Measurements from ENCODE around the gene SVIL.

Gene SVIL

DNA sequence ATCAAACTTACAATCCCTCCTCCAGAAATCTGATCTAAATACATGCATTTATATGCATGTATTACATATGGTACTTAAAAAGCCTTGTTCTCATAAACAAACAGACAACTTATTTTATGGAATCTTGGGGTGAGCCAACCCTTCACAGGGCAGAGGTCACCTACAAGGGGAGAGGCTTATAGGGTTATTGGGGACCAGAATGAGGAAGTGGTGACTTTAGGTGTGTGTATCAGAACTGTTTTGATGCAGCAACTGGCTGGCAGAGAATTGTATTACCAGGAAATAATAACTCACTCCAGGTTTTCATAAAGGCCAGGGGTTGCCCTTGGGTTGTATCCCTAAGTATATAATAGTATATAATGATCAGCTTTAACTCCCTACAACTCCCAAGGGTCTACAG, 91.1 kb downstream of the SVIL start:
- TF ChIP-seq TEAD4 (IDR thresholded peaks at IDR 0.05) (no peak), TCF12 (IDR thresholded peaks at IDR 0.05; ENCODE audit: low read depth) (no peak), RAD21 (IDR thresholded peaks at IDR 0.05; ENCODE audit: low read depth) (no peak), NFIC (IDR thresholded peaks at IDR 0.05) (no peak), TAF1 (IDR thresholded peaks at IDR 0.05; ENCODE audit: low read depth) (no peak), ZBTB7A (IDR thresholded peaks at IDR 0.05; ENCODE audit: low read depth) (no peak), EGR1 (IDR thresholded peaks at IDR 0.05) (no peak), CREB1 (IDR thresholded peaks at IDR 0.05; ENCODE audit: low read depth) (no peak), YY1 (IDR thresholded peaks at IDR 0.05; ENCODE audit: low read depth) (no peak), CEBPB (IDR thresholded peaks at IDR 0.05) (no peak), FOXM1 (IDR thresholded peaks at IDR 0.05; ENCODE audit: borderline replicate concordance, low read depth) (no peak), EP300 (IDR thresholded peaks at IDR 0.05; ENCODE audit: borderline replicate concordance) (no peak)
- TF ChIP-seq, protein P1, sequence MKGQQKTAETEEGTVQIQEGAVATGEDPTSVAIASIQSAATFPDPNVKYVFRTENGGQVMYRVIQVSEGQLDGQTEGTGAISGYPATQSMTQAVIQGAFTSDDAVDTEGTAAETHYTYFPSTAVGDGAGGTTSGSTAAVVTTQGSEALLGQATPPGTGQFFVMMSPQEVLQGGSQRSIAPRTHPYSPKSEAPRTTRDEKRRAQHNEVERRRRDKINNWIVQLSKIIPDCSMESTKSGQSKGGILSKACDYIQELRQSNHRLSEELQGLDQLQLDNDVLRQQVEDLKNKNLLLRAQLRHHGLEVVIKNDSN (IDR thresholded peaks at IDR 0.05): no peak
- TF ChIP-seq, protein P2, sequence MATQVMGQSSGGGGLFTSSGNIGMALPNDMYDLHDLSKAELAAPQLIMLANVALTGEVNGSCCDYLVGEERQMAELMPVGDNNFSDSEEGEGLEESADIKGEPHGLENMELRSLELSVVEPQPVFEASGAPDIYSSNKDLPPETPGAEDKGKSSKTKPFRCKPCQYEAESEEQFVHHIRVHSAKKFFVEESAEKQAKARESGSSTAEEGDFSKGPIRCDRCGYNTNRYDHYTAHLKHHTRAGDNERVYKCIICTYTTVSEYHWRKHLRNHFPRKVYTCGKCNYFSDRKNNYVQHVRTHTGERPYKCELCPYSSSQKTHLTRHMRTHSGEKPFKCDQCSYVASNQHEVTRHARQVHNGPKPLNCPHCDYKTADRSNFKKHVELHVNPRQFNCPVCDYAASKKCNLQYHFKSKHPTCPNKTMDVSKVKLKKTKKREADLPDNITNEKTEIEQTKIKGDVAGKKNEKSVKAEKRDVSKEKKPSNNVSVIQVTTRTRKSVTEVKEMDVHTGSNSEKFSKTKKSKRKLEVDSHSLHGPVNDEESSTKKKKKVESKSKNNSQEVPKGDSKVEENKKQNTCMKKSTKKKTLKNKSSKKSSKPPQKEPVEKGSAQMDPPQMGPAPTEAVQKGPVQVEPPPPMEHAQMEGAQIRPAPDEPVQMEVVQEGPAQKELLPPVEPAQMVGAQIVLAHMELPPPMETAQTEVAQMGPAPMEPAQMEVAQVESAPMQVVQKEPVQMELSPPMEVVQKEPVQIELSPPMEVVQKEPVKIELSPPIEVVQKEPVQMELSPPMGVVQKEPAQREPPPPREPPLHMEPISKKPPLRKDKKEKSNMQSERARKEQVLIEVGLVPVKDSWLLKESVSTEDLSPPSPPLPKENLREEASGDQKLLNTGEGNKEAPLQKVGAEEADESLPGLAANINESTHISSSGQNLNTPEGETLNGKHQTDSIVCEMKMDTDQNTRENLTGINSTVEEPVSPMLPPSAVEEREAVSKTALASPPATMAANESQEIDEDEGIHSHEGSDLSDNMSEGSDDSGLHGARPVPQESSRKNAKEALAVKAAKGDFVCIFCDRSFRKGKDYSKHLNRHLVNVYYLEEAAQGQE (IDR thresholded peaks at IDR 0.05; ENCODE audit: low read depth): no peak

DNA sequence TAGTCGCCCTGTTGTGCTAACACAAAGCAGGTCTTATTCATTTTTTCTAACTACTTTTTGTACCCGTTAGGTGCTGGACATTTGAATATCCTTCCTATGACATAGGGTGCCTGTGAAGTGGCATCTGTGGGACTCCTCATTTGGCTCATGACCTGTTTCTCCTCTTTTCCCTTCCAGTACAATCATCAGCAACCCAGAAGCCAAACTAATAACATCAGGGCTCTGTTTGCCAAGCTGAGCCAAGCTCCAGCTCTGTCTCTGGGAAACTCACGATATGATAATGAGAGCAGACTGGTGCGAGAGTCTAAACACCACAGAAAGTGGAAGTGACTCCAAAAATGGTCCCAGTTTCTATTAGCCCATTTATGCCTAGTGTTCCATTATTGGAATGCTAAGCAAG, 92.0 kb downstream of the SVIL start:
- TF ChIP-seq YY1 (IDR thresholded peaks at IDR 0.05; ENCODE audit: low read depth) (no peak), NFIC (IDR thresholded peaks at IDR 0.05) (no peak), CEBPB (IDR thresholded peaks at IDR 0.05) (no peak), ZBTB7A (IDR thresholded peaks at IDR 0.05; ENCODE audit: low read depth) (no peak), CREB1 (IDR thresholded peaks at IDR 0.05; ENCODE audit: low read depth) (no peak), EGR1 (IDR thresholded peaks at IDR 0.05) (no peak), TCF12 (IDR thresholded peaks at IDR 0.05; ENCODE audit: low read depth) (no peak)
- TF ChIP-seq, protein P2 (IDR thresholded peaks at IDR 0.05; ENCODE audit: low read depth): no peak

DNA sequence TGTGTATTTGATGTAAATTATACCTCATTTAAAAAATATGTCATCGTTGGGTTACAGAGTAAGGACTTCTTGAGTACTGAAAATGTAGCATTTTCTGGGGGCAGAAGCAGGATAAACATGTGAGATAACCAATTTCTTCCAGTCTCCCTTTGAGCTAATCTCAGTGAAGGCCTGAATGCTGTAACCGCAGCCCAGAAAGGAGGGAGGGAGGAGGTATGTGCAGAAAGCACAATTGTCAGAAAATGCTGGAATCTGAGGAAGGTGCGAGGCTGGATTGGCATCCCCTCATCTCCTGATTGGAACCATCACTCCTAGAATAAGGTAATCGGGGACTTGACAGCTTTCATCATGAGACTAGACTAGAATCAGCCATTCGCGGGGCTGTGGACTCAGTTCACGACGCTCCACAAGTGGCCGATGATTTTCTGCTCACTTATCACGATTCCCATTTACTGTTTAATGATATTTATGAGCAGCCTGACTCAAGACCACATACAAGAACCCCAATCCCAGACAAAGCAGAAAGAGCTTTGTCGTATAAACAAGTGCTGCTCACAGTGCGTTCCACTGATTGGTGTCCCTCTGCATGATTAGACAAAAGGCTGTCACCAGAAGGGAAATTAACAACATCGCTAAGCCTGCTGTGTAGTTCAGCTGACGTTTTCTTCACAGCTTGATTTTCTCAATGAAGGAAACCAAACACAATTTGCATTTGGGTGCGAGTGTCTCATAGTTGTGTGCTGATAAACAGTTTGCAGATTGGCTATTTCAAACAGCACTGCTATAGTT, 93.2 kb downstream of the SVIL start:
- no peak for TF ChIP-seq TCF12 (IDR thresholded peaks at IDR 0.05; ENCODE audit: low read depth)
- TF ChIP-seq CEBPB (IDR thresholded peaks at IDR 0.05): no peak
- TF ChIP-seq EGR1 (IDR thresholded peaks at IDR 0.05): no peak
- no peak for TF ChIP-seq TEAD4 (IDR thresholded peaks at IDR 0.05)
- TF ChIP-seq ZBTB7A (IDR thresholded peaks at IDR 0.05; ENCODE audit: low read depth): no peak
- no peak for TF ChIP-seq RAD21 (IDR thresholded peaks at IDR 0.05; ENCODE audit: low read depth)
- TF ChIP-seq, protein P2 (IDR thresholded peaks at IDR 0.05; ENCODE audit: low read depth): no peak
- TF ChIP-seq YY1 (IDR thresholded peaks at IDR 0.05; ENCODE audit: low read depth): no peak
- TF ChIP-seq EP300 (IDR thresholded peaks at IDR 0.05; ENCODE audit: borderline replicate concordance): no peak
- TF ChIP-seq, protein P1 (IDR thresholded peaks at IDR 0.05): no peak
- no peak for TF ChIP-seq NFIC (IDR thresholded peaks at IDR 0.05)

DNA sequence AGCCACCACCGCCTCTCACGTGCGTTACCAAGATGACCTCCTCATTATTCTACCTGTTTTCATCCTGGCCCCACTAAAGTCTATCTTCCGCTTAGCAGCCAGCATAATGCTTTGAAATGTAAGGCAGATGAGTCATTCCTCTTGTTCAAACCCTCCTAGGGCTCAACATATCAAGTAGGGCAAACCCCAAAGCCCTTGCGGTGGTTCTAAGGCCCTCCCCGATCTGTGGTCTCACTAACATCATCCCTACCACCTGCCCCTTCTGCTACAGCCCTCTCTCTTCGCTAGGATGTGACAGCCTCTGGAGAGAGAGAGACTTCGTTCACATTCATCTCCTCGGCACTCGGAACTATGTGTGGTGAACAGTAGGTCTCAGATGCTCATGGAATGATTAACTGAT, 94.8 kb downstream of the SVIL start:
- no peak for TF ChIP-seq CEBPB (IDR thresholded peaks at IDR 0.05)
- no peak for TF ChIP-seq YY1 (IDR thresholded peaks at IDR 0.05; ENCODE audit: low read depth)
- TF ChIP-seq RAD21 (IDR thresholded peaks at IDR 0.05; ENCODE audit: low read depth): no peak

DNA sequence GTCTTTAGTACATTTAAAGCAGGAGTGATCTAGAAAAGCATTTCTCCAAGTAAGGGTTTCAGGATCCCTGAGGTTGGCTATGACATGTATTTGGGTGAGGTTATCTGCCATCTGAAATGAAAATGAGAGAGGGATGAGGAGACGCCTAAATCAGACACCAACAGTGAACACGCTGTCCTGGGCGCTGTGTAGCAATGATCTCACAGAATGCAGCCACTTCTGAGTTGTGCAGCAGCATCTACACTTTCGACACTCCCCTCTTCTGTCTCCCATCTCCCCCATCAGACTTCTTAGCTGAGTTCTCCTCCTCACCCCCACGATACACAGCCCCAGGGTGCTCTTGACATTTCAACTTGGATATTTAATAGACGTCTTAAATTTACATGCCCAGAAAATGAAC, 95.4 kb downstream of the SVIL start:
- TF ChIP-seq, protein P1 (IDR thresholded peaks at IDR 0.05): no peak
- TF ChIP-seq TCF12 (IDR thresholded peaks at IDR 0.05; ENCODE audit: low read depth): no peak
- TF ChIP-seq FOXM1 (IDR thresholded peaks at IDR 0.05; ENCODE audit: borderline replicate concordance, low read depth): no peak
- TF ChIP-seq, protein P2 (IDR thresholded peaks at IDR 0.05; ENCODE audit: low read depth): no peak
- no peak for TF ChIP-seq CEBPB (IDR thresholded peaks at IDR 0.05)
